Occipital lobe (tissue), 2 donors: ENCODE results near the gene GABRA5. TPM values are rescaled to one million over a fixed set of nuclear protein-coding genes. Genes with fewer than 3 reads are reported as not detected.
"Not testable (repeated sequence)": the region's sequence is repeated elsewhere in the genome, so short reads cannot be mapped to it uniquely, and the experiment has no call there.

Source experiments
- DNase-seq: peaks from one replicate; lab custom pipeline; 2025; lab: John Stamatoyannopoulos, UW
- total RNA-seq: library from RNA; depleted of rRNA; stranded (reverse); fragments of >200 nt; gene quantifications from one replicate; pipeline ENCODE4 v1.2.3, GENCODE V29; 2014

GABRA5 gene
- 38.1 TPM for total RNA-seq

- DNase-seq = peak; percentile 25
Measured at GRCh38 chr15:26866298-26867199, at the start of gene GABRA5. GABRA5 (plus strand) TSS chr15:26867062; CDS start chr15:26869249, 2,187 bp downstream.

GRCh38 chr15:26831191-26831590 lies 35.7 kb upstream of the GABRA5 start:
- not testable (repeated sequence) for DNase-seq

- DNase-seq = no peak
Measured at GRCh38 chr15:26831951-26832350, 34.9 kb upstream of the GABRA5 start.

DNA sequence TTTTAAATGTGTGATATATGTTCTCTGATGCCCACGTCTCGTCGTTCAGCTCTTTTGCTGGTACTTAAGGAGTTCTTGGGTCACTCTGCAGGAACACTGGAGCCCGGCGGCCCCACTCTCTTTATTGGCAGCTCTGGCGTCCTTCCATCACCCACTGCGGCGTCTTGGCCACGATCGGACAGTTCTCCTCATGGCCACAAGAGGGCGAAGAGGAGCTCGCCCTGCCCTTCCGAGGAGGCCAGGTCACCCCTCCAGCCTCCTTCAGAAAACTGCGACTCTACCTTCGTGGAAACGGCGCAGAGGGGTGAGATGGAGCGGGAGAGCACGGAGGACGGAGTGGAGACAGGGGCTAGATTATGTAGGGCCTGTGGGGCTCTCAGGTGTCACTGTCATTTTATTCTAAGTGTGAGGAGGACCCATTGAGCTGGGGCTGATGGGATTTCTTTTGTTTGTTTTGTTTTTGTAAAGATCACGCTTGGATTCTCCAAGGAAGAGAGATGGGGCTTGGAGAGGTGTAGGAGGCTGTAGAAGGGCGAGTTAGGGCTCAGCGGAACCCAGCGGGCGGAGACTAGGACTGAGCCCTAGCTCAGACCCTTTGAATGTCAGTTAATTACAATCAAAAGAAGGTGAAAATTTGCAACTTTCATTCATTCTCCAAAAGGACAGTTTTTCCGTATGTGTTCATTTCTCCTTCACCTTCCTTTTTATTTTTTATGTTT lies 28.0 kb upstream of the GABRA5 start:
- DNase-seq = no peak

DNA sequence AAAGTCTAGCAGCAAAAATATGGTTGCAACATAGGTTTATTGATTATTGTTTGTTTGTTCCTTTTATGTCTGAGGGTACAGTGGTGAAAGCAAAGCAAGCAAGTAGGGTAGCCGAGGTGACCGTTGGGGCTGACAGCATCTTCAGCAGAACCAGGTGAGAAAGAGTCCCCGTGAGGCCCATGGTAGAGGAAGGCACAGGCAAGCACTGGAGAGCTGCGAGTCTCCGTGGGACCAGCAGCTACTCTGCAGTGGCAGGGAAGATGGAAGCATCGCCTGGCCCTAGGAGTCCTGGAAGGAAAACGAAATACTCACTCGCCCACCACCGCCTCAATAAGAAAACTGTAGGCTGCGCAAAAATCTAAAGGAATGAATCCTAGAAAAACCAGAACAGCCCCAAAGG lies 25.3 kb upstream of the GABRA5 start:
- DNase-seq = no peak

DNA sequence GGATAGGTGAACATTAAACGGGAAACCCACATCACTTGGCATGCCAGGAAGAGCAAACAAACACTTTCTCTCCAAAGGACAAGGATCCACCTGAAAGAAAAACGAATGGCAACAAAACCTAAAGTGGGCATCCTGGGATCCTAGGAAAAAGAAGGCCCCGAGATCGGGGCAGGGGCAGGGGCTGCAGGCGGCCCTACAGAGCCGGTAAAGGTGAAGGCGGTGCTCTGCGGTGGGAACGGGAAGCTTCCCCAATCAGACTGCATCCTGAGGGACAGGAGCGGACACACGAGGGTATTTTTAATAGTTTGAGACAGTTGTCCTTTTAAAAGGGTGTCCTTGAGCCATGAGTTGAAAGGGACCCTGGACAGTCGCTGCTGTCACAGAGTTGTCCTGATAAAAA lies 24.9 kb upstream of the GABRA5 start:
- DNase-seq = no peak

GRCh38 chr15:26842391-26842790 lies 24.5 kb upstream of the GABRA5 start:
- DNase-seq = no peak

GRCh38 chr15:26844901-26845300 lies 22.0 kb upstream of the GABRA5 start:
- no peak for DNase-seq

- no peak for DNase-seq
Measured at GRCh38 chr15:26848498-26848897, 18.4 kb upstream of the GABRA5 start.

GRCh38 chr15:26850161-26850560 lies 16.7 kb upstream of the GABRA5 start:
- no peak for DNase-seq

GRCh38 chr15:26852980-26853379 lies 13.9 kb upstream of the GABRA5 start:
- no peak for DNase-seq

GRCh38 chr15:26854435-26854834 lies 12.4 kb upstream of the GABRA5 start:
- DNase-seq = no peak

GRCh38 chr15:26864664-26865191 lies 2.1 kb upstream of the GABRA5 start:
- peak; percentile 30 for DNase-seq

GRCh38 chr15:26867200-26868007 lies 542 bp downstream of the GABRA5 start:
- no peak for DNase-seq

DNA sequence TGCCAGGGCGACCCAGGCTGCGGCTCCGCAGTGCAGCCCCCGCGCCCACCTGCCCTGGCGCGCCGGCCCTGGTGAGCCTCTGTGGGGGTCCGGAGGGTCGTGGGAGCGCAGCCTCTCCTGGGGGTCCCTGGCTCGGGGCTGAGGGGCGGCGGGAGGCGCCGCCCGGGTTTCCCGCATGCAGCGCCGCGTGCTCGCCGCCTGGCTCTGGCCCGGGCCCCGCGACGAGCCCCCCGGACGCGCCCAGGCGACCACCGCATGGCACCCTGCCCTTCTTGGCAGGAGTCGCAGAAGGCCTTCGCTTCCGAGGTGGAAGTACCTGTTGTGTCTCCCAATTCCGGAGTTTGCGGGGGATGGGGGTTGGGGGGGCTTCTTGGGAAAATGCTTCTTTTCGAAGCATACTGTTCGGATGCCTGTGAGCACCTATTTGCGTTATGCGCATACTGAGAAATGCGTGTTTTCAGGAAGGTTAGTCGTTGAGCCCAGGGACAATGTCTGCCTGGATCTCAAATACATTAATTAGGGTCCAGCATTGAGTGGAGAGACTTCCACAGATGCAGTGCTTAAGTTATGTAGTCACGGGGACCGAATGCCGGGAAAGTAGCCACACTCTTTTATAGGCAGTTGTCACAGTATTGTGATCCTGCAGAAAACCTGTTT lies 1.3 kb downstream of the GABRA5 start:
- no peak for DNase-seq

DNA sequence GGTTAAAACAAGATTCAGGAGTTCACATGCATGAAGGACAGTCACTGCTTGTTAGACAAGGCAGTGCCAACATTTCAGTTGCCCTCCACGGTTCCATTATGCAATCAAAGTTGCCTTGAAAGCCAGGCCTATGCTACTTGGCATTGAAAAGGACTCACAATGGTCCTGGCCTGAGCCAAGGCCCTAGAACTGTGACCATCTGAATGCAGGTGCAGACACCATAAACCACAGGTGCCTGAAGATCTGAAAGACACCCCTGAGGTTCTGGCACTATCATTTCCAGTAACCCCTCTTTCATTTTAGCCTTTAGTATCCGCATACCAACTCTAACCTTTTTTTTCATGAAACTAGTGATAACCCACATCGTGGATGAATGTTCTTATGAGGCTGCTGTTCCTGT lies 2.8 kb downstream of the GABRA5 start:
- DNase-seq = no peak

DNA sequence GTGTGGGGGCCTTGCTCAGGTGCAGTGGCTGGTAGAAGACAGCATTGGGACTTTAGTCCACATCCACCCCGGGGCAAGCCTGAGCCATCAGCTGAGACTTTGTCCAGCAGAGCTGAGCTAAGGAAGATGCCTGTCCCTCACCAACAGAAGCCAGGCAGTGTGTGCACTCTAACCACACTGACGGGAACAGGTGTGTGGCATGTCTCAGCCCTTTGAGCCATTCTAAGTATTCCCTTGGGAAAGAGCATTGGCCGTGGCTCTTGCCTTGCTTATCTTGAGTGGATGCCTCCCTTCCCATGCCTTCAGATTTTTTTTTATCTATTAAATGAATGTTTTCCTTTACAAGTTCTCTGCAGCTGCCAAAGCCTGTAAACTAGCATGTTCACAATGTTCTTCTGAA lies 3.5 kb downstream of the GABRA5 start:
- DNase-seq = no peak

DNA sequence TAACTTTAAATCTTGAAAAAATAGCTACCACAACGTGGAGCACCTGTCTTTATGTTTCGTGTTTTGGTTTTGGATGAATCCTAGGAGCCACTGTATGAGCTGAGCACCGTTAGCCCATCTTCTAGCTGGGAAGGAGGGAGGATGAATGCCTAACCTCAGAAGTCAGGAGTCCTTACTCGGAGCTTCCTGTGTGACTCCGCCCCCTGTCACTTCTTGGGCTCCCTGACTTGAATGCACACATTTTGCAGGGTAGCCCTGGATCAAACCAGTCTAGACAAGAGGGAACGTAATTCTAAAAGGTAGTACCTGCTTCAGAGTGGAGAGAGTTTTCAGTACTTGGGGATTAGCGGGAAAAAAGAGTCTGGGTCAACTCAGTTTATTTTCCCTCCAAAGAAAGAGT lies 5.3 kb downstream of the GABRA5 start:
- no peak for DNase-seq

DNA sequence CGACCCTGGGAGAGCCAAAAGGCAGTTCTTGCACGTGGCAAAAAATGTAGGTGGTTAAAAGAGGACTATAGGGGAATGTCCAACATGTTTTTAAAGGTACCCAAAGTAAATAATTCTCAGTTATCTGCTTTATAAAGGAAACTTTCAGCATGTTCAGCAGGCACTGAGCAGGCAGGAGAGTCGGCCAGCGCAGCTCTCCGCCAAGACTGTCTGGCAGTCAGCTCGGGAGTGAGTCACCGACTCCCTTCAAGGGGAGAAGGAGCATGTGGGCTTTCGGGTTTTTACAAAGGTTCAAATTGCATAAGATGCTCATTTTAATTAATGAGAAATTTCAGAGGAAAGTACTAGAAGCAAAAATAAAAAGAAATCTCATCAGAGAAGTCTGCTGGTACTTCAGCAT lies 7.0 kb downstream of the GABRA5 start:
- peak; percentile 63 for DNase-seq

- no peak for DNase-seq
Measured at GRCh38 chr15:26874774-26875475, 8.1 kb downstream of the GABRA5 start.
